ENCODE results near the gene CFAP73.
"Not testable (repeated sequence)": the region's sequence is repeated elsewhere in the genome, so short reads cannot be mapped to it uniquely, and the experiment has no call there.

CFAP73 gene

GRCh38 chr12:113149361-113150150 lies at the start of gene CFAP73:
Gene CFAP73 (plus strand): TSS chr12:113149724. CDS start chr12:113149858, 134 bp downstream.
- DNase-seq (ENCODE audit: low read depth, low spot score) = peak; percentile 26

GRCh38 chr12:113099764-113100163 lies 49.8 kb upstream of the CFAP73 start:
- no peak for DNase-seq (ENCODE audit: low read depth, low spot score)

DNA sequence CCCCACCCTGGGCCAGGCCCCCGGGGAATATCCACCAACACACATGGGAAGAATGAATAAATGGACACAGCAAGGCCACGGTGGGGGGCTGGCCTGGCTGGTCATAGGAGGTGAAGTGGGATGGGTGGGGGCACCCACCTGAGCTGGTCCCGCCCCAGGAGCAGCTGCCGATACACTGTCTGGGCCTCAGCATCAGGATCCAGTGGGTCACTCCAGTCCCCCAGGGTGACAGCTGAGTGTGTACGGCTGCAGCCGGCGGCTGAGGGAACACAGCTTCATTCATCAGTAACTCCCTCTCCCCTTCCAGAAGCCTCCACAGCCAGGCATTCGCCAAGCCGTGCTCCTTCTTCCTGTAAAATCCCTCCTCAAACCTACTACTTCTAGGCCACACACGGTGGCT lies 47.8 kb upstream of the CFAP73 start:
- no peak for DNase-seq (ENCODE audit: low read depth, low spot score)

DNA sequence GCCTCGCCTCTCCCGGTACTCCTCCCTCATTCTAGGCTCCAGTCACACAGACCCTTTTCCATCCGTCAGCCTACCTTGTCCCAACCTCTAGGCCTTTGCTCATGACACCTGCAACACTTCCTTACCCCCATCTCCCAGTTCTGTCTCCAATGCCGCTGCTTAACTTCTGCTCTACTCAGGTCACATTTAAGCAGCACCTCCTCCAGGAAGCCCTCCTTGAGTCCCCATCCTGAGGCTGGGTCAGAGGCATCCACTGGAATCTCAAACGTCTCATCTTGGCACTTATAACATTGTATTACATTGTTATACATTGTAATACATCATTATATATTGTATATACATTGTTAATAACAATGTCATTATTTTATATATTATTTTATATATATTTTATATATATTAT lies 46.7 kb upstream of the CFAP73 start:
- no peak for DNase-seq (ENCODE audit: low read depth, low spot score)

DNA sequence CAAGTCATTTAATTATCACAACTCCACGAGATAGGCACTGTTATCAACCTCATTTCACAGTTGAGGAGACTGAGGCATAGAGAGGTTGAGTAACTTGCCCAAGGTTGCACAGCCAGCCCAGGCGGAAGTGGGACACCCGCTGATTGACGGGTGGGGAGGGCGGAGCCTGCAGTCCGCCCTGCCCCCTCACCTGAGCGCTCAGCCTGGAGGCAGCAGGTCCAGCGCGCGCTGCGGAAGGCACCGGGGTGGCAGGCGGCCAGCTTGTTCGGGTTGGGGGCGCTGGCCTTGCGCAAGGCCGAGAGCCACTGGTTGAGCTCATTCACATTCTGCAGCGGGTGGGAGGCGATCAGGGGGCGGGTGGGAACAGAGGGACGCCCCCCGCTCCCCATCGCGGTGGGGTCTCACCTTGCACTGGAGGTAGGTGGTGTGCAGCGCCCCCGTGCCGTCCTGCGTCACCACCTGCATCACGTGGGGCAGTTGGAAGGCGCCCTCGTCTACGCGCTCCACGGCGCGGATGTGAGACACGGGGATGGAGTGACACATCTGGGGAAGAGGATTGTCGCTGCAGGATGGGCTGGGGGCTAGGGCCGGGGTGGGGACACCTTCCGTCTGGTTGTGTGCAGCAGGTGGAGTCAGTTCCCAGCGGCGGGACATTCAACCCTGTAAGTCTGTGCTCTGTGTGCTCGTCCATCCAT lies 45.6 kb upstream of the CFAP73 start:
- no peak for DNase-seq (ENCODE audit: low read depth, low spot score)

- no peak for DNase-seq (ENCODE audit: low read depth, low spot score)
These were observed 44.5 kb upstream of the CFAP73 start for GRCh38 chr12:113104953-113105510.

DNA sequence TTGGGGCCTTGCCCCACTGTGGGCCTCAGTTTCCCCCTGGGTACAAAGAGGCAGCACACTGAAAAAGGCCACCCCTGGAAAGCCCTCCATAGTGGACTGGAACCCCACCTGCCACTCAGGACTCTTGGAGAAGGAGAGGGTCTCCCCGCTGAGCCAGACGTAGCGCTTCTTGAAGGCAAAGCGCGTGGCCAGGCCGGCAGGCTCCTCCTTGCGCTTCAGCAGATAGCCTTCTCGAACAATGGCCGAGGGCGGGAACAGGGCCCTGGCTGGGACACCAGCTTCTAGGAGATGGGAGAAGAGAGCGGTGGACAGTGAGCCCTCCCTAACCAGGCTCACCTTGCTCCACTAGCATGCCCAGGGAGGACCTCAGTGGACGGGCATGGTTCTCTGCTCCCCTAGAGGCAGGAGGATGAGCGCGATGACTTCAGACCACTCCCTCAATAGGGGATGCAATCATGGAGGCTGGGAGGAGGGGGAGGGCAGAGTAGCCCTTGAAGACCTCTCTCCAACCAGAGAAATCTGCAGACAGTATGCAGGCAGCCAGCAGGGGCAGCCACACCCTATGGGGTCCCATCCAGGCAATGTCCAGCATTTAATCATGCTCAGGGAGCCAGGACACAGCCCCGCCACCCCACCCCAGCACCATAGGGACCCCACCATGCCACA lies 43.8 kb upstream of the CFAP73 start:
- DNase-seq (ENCODE audit: low read depth, low spot score) = no peak

DNA sequence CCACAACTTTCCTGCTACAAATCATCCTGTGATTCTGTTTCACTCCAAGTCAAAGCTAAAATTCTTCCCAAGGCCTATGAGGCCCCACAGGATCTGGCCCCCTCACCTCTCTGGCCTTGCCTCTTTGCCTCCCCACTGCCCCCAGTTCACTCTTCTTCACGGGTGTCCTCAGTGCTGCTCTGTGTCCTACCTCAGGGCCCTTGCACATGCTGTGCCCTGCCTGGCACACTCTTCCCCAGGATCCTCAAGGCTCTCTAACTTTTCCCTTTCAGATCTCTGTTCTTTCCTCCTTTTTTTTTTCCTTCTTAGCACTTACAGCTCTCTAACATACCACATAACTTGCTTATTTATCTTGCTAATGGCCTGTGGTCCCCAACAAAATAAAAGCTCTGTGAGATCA lies 43.2 kb upstream of the CFAP73 start:
- no peak for DNase-seq (ENCODE audit: low read depth, low spot score)

GRCh38 chr12:113108308-113108707 lies 41.2 kb upstream of the CFAP73 start:
- DNase-seq (ENCODE audit: low read depth, low spot score) = no peak

DNA sequence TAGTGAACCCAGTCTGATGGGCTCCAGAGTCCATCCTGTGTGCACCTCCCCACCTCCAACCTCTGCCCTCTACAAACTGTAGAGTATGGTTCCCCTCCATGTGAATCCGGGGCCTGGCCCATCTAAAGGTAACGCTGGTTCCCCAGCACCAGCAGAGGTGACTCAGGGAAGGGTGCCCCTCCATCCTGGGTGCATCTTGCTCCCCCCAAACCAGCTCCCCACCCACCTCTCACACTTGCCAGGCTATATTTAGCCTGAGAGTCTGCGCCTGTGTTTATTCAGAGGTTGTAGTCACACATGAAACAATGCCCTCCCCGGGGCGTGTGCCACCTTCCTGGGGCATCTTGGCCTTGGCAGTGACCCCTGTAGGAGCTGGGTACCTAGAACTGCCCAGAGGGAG lies 40.2 kb upstream of the CFAP73 start:
- no peak for DNase-seq (ENCODE audit: low read depth, low spot score)

GRCh38 chr12:113109872-113110599 lies 39.5 kb upstream of the CFAP73 start:
- no peak for DNase-seq (ENCODE audit: low read depth, low spot score)

DNA sequence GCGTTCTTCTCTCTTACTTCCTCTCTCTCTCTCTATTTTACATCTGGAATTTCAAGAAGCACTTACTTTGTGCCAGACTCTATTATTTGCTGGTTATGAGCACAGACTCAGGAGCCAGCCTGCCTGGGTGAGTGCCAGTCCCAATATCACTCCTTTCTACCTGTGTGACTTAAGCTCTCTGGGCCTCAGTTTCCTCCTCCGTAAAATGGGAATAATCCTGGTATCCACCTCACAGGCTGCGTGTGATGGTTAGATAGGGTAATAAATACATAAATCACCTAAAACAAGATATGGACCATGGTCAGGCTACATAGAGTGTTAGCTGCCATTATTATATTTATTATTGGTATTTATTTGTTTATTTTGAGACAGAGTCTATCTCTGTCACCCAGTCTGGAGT lies 38.3 kb upstream of the CFAP73 start:
- DNase-seq (ENCODE audit: low read depth, low spot score) = no peak

- no peak for DNase-seq (ENCODE audit: low read depth, low spot score)
These were observed 37.3 kb upstream of the CFAP73 start for GRCh38 chr12:113112043-113112899.

- no peak for DNase-seq (ENCODE audit: low read depth, low spot score)
These were observed 36.1 kb upstream of the CFAP73 start for GRCh38 chr12:113113397-113113796.

GRCh38 chr12:113114447-113115178 lies 34.9 kb upstream of the CFAP73 start:
- no peak for DNase-seq (ENCODE audit: low read depth, low spot score)

DNA sequence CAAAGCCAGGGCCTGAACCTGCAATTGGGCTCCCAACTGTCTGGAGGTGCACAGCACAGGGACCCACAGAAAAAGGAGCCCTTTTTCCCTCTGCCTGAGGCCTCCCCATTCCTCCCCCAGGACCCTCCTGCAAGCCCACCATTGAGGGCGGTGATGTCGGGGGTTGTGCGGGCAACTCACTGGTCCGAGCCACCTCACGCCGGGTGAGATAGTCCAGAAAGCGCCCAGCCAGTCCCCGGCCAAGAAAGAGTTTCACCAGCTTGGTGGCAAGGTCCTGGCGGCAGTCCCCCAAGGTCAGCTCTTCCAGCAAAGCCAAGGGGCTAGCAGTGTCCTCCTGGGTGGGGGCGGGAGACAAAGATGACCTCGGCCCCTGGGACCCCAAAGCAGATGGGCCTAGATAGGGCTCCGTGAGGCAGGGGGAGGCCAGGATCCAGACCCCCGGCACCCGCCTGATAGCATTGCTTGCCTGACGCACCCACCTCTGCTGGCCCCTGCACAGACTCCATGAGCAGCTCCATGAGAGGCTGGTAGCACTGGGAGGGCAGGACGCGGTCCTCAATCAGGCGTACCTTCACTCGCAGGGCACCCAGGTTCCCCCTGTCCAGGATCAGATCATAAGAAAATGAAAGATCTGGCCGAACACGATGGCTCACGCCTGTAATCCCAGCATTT lies 33.9 kb upstream of the CFAP73 start:
- no peak for DNase-seq (ENCODE audit: low read depth, low spot score)

- no peak for DNase-seq (ENCODE audit: low read depth, low spot score)
These were observed 32.6 kb upstream of the CFAP73 start for GRCh38 chr12:113116875-113117274.

- DNase-seq (ENCODE audit: low read depth, low spot score) = not testable (repeated sequence)
These were observed 31.8 kb upstream of the CFAP73 start for GRCh38 chr12:113117684-113118083.

DNA sequence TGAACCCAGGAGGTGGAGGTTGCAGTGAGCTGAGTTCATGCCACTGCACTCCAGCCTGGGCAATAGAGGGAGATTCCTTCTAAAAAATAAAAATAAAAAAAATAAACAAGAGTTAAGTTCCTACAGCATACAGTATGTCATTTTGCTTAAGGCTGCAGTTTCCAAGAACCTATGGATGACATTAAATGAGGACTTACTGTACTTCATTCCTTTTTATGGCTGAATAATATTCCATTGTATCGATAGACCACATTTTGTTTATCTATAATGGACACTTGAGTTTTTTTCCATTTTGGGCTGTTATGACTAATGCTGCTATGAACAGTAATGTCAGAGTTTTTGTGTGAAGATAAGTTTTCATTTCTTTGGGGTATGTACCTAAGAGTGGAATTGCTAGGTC lies 31.4 kb upstream of the CFAP73 start:
- no peak for DNase-seq (ENCODE audit: low read depth, low spot score)
